Measurements from ENCODE around the gene RGL1.

RGL1 gene

DNA sequence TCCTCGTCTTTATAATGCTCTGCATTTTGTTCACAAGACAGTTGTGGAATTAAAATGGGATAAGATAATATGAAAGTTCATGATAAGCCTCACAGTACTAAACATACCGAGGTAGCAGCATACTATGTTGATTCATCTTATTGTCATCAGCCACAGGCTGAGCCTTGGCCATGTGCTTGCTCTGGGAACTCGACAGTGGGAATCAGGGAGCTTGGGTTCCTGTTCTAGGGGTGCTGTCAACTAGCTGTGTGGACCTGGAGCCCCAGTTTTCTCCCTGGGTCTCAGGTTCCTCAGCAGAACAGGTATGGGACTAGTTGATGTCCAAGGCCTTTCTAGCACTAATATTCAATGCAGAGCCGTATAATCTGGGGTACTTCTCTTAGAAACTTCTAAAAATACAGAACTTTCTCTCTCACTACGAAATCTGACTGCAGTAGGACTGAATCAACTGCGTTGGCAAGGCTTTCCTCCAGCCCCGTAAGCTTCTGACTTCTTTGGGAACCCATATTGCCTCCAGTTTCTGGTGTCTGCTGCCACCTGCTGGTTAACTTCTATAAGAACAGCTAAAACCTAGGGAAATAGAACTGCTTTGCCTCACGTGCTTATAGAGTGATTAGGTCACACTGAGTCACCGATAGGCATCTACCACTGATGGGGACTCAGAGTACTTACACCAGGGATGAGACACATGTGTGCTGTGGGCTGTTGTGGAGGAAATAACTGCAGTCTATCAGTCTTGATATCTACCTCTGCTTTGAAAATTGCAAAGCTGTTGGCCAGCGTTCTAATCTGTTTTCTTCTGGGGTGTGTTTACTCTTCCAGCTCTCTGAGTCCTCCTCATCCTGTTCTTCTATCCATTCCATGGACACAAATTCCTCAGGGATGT is 110.9 kb downstream of the RGL1 start:
- DNase-seq (ENCODE audit: low read depth in 3 of 3): peak; percentile 58 to 66 (median 60)

- DNase-seq (ENCODE audit: low read depth in 3 of 3): no peak
Measured at GRCh38 chr1:183916574-183916973, 111.7 kb downstream of the RGL1 start.

GRCh38 chr1:183918589-183918988 is 113.7 kb downstream of the RGL1 start:
- no peak for DNase-seq (ENCODE audit: low read depth in 3 of 3)

GRCh38 chr1:183920651-183921050 is 115.7 kb downstream of the RGL1 start:
- DNase-seq (ENCODE audit: low read depth in 3 of 3): no peak

DNA sequence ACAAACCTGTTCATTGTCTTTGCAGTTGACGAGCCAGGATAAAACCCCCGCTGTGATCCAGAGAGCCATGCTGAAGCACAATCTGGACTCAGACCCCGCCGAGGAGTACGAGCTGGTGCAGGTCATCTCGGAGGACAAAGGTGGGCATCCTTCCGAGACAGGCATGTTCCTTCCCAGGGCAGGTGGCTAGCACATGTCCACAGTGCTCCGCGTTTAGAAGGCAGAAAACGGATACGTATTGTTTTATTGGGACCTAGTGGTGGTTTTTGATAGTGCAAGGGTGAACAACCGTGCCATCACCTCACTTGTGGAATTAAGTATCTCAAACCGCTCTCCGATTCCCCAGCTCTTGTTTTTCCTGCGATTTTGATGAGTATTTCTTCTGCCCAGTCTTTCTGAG is 117.3 kb downstream of the RGL1 start:
- no peak for DNase-seq (ENCODE audit: low read depth in 3 of 3)

- DNase-seq (ENCODE audit: low read depth in 3 of 3): no peak
Measured at GRCh38 chr1:183925947-183926346, 121.0 kb downstream of the RGL1 start.

- no peak for DNase-seq (ENCODE audit: low read depth in 3 of 3)
Measured at GRCh38 chr1:183926983-183927382, 122.1 kb downstream of the RGL1 start.

DNA sequence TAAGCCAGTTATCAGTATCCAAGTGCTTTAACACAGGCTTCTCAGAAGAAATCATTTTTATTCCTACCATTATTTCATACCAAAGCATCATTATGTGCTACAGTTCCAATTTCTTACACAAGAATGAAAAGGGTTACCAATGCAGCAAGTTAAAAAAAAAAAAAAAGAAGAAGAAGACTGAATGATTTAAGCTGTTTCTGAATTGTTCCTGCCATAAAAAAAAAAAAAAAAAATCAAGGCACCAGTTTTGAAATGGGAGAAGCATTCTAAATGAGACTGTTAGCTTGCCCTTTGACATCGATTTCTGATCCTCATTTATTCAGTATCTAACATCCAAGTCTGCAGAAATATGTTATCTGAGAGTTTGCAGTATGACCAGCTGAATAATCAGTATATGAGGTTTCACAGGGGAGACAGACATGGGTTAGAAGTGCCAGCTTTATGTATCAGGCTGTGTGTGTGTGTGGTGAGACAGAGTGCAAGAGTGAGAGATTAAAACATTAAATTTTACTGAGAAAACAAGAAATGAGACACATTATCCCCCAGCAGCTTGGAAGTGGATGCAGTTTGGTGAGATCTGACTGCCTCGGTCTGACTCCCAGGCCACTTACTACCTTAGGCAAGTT is 126.8 kb downstream of the RGL1 start:
- no peak for DNase-seq (ENCODE audit: low read depth in 3 of 3)

GRCh38 chr1:183932412-183932811 is 127.5 kb downstream of the RGL1 start:
- DNase-seq (ENCODE audit: low read depth in 3 of 3): no peak

GRCh38 chr1:183933528-183934179 is 128.7 kb downstream of the RGL1 start:
- DNase-seq (ENCODE audit: low read depth in 3 of 3): no peak

DNA sequence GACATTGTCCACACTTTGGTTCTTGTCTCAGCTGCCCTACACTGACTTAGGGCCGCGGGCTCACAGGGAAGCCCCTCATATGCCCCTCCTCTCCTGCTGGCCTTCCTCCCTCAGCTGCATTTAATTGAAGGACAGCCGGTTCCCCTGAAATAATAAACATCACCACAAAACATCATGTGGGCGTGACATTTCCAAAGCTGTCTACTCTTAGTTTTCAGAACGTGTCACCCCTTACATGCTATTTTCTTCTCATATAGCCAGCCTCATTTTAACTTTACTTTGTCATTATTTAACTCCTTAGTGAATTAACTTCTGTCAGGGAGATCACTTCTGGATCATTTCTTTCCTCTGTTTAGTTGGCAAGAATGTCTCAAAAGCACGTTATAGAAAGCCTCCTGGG is 129.4 kb downstream of the RGL1 start:
- no peak for DNase-seq (ENCODE audit: low read depth in 3 of 3)

- no peak for DNase-seq (ENCODE audit: low read depth in 3 of 3)
Measured at GRCh38 chr1:183936009-183936408, 131.1 kb downstream of the RGL1 start.

DNA sequence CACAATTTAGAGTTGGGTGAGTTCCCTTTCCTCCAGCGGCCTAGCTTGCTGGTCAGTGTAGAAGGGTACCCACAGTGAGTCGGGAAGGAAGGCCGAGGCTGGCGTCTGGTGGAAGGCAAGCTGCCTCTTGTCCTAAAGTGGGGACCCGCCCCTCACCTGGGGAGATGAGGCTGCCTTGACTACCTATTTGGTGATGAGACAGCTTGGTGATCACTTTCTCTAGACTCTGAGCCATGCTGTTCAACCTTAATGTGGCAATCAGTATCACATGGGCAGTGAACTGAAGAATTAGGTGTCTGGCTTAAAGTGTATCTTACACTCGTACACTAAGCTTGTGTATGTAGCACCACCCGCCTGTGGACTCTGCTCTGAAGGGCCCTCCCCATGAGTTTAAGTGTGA is 131.9 kb downstream of the RGL1 start:
- DNase-seq (ENCODE audit: low read depth in 3 of 3): no peak

- DNase-seq (ENCODE audit: low read depth in 3 of 3): no peak
Measured at GRCh38 chr1:183937611-183938010, 132.7 kb downstream of the RGL1 start.

DNA sequence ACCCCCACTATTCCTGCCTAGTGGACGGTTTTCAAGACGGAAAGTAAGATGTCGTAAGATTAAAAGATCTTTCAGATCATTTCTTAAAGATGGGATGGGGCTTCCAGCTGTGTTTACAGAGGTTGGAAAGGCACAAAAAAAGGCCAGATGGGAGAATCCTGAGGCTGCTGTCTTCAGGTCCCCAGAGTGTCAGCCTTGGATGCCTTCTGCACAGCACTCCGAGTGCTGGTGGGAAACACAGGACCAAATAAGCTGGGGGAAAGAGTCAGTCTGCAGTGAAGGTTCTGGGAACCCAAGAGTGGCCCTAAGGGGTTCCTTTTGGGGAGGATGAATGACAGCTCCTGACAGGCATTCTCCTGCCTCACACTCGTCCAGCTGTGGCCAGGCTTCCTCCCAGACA is 136.1 kb downstream of the RGL1 start:
- DNase-seq (ENCODE audit: low read depth in 3 of 3): no peak

- DNase-seq (ENCODE audit: low read depth in 3 of 3): no peak
Measured at GRCh38 chr1:183942933-183943693, 138.2 kb downstream of the RGL1 start.

GRCh38 chr1:183945428-183946319 is 140.8 kb downstream of the RGL1 start:
- DNase-seq (ENCODE audit: low read depth in 3 of 3): no peak

DNA sequence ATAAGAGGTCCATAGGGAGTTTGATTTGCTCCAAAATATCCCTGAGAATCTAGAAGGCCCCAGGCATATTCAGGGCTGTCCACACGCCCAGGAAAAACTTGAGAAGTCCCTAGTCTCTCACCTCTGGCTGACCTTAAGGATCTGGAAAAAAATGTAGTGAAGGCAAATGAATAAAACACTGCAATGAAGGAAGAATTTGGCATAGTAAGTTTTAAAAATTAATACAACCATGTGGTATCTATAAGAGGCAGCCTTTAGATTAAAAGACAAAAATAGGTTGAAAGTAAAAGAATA is 141.3 kb downstream of the RGL1 start:
- no peak for DNase-seq (ENCODE audit: low read depth in 3 of 3)

DNA sequence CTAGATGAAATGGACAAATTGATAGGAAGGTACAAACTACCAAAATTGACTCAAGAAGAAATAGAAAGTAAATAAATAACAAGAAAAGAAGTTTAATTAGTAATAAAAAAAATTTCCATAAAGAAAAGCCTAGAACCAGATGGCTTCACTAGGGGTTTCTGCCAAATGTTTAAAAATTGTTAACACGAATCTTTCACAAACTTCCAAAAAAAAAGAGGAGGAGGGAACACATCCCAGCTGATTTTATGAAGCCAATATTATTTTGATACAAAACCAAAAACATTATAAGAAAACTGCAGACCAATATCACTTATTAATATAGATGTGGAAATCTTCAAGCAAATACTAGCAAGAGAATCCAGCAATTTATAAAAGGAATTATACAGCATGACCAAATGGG is 143.1 kb downstream of the RGL1 start:
- DNase-seq (ENCODE audit: low read depth in 3 of 3): no peak

GRCh38 chr1:183952101-183952500 is 147.2 kb downstream of the RGL1 start:
- DNase-seq (ENCODE audit: low read depth in 3 of 3): no peak

DNA sequence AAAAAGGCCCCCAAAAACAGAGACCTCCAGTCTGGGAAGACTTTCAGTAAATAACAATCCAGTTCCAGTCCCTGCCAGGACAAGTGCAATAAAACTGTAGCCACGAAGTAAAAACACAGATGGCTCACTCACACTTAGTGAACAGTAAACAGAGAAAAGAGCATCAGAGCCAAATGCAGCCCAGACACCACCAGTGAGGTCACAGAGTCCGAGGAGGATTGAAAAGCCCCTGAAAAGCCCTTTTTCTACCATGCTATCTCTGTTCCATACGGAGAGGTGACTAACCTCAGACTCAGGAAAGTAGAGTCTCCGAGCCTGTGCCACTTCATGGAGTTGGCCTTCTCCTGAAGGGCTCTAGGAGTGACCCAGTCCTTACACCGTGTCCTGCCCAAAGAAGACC is 148.1 kb downstream of the RGL1 start:
- DNase-seq (ENCODE audit: low read depth in 3 of 3): no peak
